Nephron progenitor cell (in vitro differentiated cells): ENCODE data around the gene FAM131B.

ENCODE experiments used
- DNase-seq: peaks from one replicate; pipeline ENCODE4 v3.0.0; 2021
- H3K27ac Mint-ChIP-seq: 2 replicates; pipeline ENCODE4 v1.8.0; 2021; ENCODE audit warnings: mild to moderate bottlenecking, moderate library complexity, mixed read lengths
- H3K27me3 Mint-ChIP-seq: 2 replicates; pipeline ENCODE4 v1.8.0; 2021; ENCODE audit warnings: mild to moderate bottlenecking, low read depth, mixed read lengths; ENCODE audit not compliant: poor library complexity
- H3K36me3 Mint-ChIP-seq: 2 replicates; pipeline ENCODE4 v1.8.0; 2021; ENCODE audit warnings: low read depth, mixed read lengths
- H3K4me1 Mint-ChIP-seq: 2 replicates; pipeline ENCODE4 v1.8.0; 2021; ENCODE audit warnings: mixed read lengths
- H3K4me3 Mint-ChIP-seq: 2 replicates; pipeline ENCODE4 v1.8.0; 2021; ENCODE audit warnings: mild to moderate bottlenecking, moderate library complexity, mixed read lengths
- H3K9me3 Mint-ChIP-seq: 2 replicates; pipeline ENCODE4 v1.8.0; 2021; ENCODE audit warnings: mild to moderate bottlenecking, moderate library complexity, mixed read lengths
- CTCF ChIP-seq: fragments of 200-600 bp; sonication (generic); IDR thresholded peaks from 2 replicates; pipeline ENCODE4 v1.5.0; 2021; ENCODE audit warnings: antibody characterized with exemption

Gene FAM131B

GRCh38 chr7:143304938-143305337 lies 57.6 kb downstream of the FAM131B start:
- no peaks in the 10 kb centered on the region for H3K4me1 Mint-ChIP-seq
- H3K36me3 Mint-ChIP-seq, result peaks cover 97% of the 10 kb centered on the region

GRCh38 chr7:143303733-143304132 lies 58.8 kb downstream of the FAM131B start:
- no peaks in the 10 kb centered on the region for H3K27me3 Mint-ChIP-seq
- no peaks in the 10 kb centered on the region for H3K9me3 Mint-ChIP-seq
- no peak overlapping the region for H3K4me3 Mint-ChIP-seq
- peaks cover 95% of the 10 kb centered on the region for H3K36me3 Mint-ChIP-seq
- H3K27ac Mint-ChIP-seq, result no peak overlapping the region
- no peak for DNase-seq
- TF ChIP-seq CTCF, result no peak
- H3K4me1 Mint-ChIP-seq, result no peaks in the 10 kb centered on the region

More at GRCh38 chr7:143304938-143305337, 57.6 kb downstream of the FAM131B start:
- Mint-ChIP-seq H3K27ac (no peak overlapping the region), H3K9me3 (no peaks in the 10 kb centered on the region), H3K27me3 (no peaks in the 10 kb centered on the region), H3K4me3 (no peak overlapping the region)
- no peak for TF ChIP-seq CTCF
- DNase-seq, result no peak
